Posterior cingulate gyrus (tissue), 11 donors: Measurements from ENCODE around the gene TLE3.
"Not testable (repeated sequence)": the region's sequence is repeated elsewhere in the genome, so short reads cannot be mapped to it uniquely, and the experiment has no call there.

ENCODE experiments used
- DNase-seq, 10 donors: peaks; one replicate each; pipeline versions ENCODE4 v3.0.0 to v3.0.0-alpha.2; 2020 to 2021; ENCODE audit warnings: mixed read lengths in 3 of 10
- intact Hi-C: fragments of 100-400 bp; cut with DNase I; formaldehyde crosslinking; loops from one replicate; pipeline ENCODE4 v1.15.1; 2023

TLE3 gene

GRCh38 chr15:70127288-70127746 is 29.6 kb upstream of the TLE3 start:
- intact Hi-C loops: no loop called here
- peak in 9 of 10 donors; percentile 13 to 90 (median 54) for DNase-seq

DNA sequence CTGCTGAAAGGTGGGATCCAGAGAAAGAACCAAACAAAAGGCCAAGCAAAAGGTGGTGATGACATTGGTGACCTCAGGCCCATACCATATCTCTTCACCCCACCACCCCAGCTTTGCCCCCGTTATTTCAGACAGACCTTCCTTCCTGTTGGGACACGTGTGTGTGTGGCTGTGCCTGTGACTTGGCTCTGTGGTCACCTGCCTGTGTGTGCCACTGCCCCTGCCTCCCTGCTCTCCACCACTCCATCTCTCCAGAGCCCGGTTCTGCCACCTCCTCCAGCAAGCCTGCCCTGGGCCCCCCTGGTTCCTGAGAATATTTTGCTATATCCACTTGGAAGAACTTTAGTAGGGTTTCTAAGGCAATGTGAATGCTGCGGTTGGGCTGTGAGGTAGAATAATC is 28.6 kb upstream of the TLE3 start:
- DNase-seq: no peak
- intact Hi-C loops: no loop called here

DNA sequence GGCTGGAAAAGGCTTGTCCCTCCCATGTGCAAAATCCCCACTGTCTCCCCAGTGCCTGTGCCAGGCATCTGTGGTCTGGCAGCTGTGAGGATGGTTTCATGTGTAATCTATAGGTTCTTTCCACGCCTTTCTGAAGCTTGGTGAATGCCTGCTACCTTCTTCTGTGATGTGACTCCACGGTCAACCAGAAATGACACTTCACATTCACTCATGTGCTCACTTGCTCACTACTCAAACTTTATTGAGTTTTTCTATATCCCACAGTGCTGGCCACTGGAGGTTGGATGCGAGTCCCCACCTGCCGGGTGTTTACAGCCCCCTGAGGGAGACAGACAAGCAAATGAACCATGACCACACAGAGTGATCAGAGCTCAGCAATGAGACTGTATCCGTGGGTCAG is 27.9 kb upstream of the TLE3 start:
- DNase-seq: no peak
- intact Hi-C loops: no loop called here

- no peak for DNase-seq
- intact Hi-C loops: no loop called here
These were observed 24.0 kb upstream of the TLE3 start for GRCh38 chr15:70121624-70122302.

- intact Hi-C loops: no loop called here
- peak in 1 of 10 donors; percentile 22 for DNase-seq
These were observed 23.4 kb upstream of the TLE3 start for GRCh38 chr15:70120958-70121623.

DNA sequence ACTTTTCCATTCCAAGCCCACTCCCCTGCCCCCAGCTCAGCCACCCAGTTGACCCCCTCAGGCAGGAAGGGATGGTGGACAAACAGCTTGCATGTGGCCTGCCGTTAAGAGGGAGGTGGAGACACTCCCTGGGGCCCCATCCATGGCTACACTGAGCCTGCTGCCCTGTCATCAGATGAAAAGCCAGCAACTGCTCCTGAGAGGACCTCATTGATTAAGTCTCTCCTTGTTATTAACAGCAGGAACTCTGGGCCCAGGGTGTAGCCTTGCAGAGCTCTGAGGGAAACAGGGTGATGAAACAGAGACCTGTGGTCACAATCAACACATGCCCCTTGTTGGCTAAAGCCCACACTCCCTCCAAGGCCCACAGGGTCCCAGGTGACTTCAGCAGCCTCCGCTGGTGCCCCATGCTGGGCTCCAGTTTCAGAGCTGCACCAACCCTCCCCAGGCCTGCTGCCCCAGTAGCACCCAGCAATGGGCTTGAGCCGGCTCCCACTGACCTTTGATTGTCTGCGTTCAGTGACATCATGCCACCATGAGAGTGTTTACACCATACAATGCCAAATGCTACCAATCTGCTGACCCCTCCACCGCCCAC is 22.3 kb upstream of the TLE3 start:
- no peak for DNase-seq
- intact Hi-C loops: no loop called here

DNA sequence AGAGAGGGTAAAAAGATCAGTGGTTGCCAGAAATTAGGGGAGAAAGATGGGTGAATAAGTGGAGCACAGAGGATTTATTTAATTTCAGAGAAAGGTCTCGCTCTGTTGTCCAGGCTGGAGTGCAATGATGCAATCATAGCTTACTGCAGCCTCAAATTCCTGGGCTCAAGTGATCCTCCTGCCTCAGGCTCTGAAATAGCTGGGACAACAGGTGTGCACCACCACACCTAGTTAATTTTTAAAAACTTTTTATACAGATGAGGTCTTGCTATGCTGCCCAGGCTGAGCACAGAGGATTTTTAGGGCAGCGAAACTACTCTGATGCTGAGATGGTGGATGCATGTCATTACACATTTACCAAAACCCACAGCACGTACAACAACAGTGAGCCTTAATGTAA is 20.9 kb upstream of the TLE3 start:
- intact Hi-C loops: no loop called here
- no peak for DNase-seq

DNA sequence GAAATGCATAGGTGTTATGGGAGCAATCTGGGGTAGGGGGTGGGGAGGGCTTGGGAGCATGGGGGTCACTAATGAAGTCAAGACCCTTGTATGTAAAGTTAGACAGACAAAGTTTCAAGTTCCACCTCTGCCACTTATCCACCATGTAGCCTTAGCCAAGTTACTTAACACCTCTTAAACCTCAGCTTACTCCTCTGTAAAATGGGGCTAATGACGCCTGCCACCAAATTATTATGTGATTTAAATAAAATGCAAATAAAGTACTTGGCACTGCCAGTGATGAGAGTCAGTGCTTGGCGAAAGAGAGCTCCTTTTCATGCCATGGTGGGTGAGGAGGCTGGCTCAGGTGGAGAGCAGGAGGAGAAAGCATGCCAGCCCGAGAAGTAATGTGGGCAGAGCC is 18.6 kb upstream of the TLE3 start:
- no peak for DNase-seq
- intact Hi-C loops: no loop called here

GRCh38 chr15:70114221-70114620 is 16.5 kb upstream of the TLE3 start:
- intact Hi-C loops: no loop called here
- no peak for DNase-seq

DNA sequence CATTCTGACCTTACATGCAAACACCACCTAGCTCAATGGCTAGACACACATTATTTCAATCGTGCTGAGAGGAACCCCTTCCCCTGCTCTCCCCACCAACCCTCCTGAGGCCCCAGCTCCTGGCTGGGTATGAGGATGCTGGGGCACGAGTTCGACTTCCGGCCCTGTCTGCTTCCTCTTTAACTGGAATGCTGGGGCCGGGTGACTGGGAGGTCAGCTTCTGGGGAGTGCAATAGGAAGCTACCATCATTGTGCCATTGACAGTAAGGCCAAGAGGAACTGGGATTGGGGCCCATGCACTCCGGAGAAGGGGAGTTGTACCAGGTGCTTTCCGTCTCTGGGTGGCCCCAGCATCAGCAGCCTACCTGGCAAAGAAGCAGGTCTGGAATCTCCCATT is 15.6 kb upstream of the TLE3 start:
- DNase-seq: peak in 1 of 10 donors; percentile 88
- intact Hi-C loops: no loop called here

DNA sequence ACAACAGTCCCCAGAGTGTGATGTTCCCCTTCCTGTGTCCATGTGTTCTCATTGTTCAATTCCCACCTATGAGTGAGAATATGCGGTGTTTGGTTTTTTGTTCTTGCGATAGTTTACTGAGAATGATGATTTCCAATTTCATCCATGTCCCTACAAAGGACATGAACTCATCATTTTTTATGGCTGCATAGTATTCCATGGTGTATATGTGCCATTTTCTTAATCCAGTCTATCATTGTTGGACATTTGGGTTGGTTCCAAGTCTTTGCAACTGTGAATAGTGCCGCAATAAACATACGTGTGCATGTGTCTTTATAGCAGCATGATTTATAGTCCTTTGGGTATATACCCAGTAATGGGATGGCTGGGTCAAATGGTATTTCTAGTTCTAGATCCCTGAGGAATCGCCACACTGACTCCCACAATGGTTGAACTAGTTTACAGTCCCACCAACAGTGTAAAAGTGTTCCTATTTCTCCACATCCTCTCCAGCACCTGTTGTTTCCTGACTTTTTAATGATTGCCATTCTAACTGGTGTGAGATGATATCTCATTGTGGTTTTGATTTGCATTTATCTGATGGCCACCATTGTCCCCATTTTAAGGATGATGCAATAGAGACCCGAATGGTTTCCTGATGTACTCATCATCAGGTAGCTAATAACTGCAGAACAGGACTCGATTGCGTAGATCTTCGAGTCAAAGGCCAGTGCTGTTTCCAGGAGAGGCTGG is 15.0 kb upstream of the TLE3 start:
- intact Hi-C loops, DNase-seq: not testable (repeated sequence)

DNA sequence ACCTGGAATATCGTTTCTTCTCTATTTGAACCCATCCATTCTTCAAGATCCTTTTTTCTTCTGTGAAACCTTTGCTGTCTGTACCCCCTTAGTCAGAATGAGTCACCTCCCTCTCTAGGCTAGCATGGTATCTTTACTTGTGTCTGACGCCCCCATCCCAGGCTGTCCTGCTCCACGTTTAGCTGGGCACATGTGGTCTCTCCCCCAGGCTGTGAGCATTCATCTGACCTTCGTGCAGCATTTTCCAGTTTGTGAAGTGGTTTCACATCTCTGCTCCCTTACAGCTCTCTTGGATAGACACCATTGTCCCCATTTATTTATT is 14.3 kb upstream of the TLE3 start:
- intact Hi-C loops: no loop called here
- no peak for DNase-seq

DNA sequence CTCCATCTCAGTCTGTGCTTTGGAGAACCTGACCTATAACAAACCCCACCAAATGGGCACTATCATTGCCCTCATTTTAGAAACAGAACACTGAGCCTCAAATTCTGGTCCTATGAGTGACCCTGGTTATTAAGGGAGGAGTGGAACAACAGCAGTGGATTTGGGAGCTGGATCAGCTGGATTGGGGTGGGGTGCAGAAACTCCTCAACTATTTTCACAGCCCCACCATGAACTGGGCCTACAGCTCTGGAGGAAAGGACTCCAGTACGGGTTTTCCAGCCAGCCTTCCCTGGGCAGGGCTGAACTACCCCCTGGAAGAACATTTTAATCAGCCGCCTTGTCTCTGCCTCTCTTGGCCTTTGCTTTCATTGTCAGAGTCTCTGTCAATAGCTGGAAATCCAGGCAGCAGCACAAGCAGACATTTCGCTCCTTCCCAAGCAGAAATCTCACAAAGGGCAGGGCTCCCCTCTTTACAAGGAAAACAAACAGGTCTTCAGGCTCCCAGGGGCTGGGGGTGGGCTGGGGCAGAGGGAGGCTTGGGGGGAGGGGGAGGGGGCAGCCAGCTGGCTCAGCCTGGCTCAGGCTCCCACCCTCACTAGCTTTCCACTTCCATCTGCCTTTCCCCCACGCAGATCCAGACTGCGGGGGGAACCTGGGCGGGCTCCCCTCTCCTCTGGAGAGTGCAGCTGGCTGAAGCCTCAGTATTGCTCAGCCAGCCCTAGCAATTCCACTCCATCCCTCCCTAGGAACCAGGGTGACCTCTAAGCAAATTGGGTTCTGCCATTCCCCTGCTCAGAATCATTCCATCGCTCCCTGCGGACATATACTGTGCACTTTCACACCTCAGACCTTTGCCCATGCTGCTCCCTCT is 13.7 kb upstream of the TLE3 start:
- DNase-seq: peak in 9 of 10 donors; percentile 51 to 93 (median 70)
- intact Hi-C loops: loop anchor here (2.0 kb wide), 1 partner anchor 217 kb away; no protein-coding TSS in a partner anchor

- intact Hi-C loops: loop anchor here (2.0 to 10.0 kb wide), 3 partner anchors 145 to 365 kb away; no protein-coding TSS in a partner anchor
- DNase-seq: no peak
These were observed 12.3 kb upstream of the TLE3 start for GRCh38 chr15:70109978-70110377.

DNA sequence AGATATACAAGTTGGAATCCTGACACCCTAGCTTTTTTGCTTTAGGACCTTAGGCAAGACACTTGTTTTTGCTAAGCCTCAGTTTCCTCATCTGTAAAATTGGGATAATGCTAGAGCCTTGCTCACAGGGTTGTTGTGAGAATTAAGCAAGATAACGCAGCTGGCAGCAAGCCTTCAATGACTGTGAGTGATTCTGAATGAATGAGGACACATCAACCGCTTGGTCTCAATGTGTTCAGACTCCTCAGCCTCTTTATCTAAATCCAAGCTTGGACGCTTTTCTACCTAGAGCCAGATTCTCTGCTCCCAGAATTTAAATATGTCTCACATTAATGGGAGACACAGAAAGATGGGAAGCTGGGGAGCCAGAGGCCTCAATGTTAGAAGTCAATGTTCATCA is 11.8 kb upstream of the TLE3 start:
- no peak for DNase-seq
- intact Hi-C loops: loop anchor here (10.0 kb wide), 2 partner anchors 145 to 365 kb away; no protein-coding TSS in a partner anchor

DNA sequence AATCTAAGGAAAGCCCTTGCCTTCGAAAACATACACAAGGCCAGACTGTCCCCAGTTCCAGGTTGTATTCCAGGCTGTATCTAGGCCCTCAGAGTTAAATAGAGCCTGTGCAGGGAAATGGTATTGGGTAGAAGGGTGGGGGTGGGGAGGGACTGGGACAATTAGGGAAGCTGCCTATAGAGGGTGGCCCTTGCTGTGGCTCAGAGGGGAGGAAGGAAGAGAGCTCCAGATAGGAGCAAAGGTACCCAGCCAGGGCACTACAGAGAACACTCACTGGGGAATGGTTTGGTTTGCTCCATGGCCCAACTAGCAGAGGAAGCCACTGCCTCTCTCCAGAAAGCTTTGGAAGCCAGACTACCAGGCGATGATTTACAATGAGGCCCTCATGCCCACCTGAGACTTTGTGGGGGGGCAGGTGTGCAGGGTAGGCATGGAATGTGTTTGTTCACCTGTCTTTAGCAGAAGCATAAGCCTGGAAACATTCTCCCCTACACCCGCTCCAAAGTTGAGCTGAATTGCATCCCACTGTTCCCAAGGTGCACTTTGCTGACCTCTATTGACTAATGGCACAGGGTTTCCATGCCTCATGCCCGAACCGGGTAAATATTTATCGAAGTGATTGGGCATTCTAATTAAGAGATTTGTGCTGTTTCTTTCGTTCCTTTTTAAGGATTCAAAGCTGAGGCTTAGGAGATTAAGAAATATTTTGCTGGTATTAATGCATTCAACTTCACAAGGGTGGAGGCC is 6.3 kb upstream of the TLE3 start:
- no peak for DNase-seq
- intact Hi-C loops: loop anchor here (5.0 to 10.0 kb wide), 3 partner anchors 93 to 371 kb away; no protein-coding TSS in a partner anchor

DNA sequence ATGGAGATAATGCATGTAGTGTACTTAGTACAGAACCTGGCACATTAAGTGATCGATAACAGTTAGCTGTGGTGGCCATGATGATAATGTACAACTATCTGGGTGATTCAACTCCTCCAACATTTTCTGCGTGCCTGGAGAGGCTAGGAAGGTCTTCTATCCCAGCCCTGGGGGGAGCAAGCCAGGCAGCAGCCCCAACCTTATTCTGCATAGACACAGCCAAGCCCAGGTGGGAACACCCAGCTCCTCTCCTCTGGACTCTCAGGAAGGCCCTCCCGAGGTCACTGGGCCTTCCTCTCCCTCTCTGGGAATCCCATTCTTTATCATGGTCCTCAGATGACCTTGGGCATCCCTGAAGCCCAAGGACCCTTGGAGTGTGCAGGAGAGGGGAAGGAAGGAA is 5.1 kb upstream of the TLE3 start:
- intact Hi-C loops: loop anchor here (5.0 to 10.0 kb wide), 3 partner anchors 94 to 372 kb away; no protein-coding TSS in a partner anchor
- no peak for DNase-seq

- intact Hi-C loops: loop anchor here (5.0 to 10.0 kb wide), 3 partner anchors 96 to 373 kb away; no protein-coding TSS in a partner anchor
- no peak for DNase-seq
These were observed 3.9 kb upstream of the TLE3 start for GRCh38 chr15:70101459-70102113.
